Measurements from ENCODE around the gene L3MBTL4.

DNA sequence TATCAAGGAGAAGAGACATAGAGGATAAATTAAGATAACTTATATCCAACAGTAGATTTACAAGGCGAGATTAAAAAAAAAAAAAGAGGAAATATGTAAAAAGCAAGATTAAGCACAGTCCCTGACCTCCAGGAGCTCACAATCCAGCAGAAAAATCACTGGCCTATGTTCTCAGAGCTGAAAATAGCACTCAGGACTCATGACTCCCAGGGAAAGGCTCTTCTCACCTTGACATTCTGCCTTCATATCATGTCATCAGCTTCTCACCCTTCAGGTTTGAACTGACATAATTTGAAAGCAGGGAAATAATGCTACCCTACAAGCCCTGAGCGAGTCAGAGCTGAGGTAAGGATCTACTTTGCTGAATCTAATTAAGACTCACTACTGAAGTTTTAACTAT lies 82.8 kb downstream of the L3MBTL4 start:
- no peak for TF ChIP-seq POLR2A (IDR thresholded peaks at IDR 0.05)
- TF ChIP-seq, protein P1, sequence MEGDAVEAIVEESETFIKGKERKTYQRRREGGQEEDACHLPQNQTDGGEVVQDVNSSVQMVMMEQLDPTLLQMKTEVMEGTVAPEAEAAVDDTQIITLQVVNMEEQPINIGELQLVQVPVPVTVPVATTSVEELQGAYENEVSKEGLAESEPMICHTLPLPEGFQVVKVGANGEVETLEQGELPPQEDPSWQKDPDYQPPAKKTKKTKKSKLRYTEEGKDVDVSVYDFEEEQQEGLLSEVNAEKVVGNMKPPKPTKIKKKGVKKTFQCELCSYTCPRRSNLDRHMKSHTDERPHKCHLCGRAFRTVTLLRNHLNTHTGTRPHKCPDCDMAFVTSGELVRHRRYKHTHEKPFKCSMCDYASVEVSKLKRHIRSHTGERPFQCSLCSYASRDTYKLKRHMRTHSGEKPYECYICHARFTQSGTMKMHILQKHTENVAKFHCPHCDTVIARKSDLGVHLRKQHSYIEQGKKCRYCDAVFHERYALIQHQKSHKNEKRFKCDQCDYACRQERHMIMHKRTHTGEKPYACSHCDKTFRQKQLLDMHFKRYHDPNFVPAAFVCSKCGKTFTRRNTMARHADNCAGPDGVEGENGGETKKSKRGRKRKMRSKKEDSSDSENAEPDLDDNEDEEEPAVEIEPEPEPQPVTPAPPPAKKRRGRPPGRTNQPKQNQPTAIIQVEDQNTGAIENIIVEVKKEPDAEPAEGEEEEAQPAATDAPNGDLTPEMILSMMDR (IDR thresholded peaks at IDR 0.05) = no peak

All from upper lobe of left lung (tissue), 4 donors.